Frontal cortex (tissue), 4 donors: ENCODE results near the gene SBSN. TPM values are rescaled to one million over a fixed set of nuclear protein-coding genes. Genes with fewer than 3 reads are reported as not detected.
"Not testable (repeated sequence)": the region's sequence is repeated elsewhere in the genome, so short reads cannot be mapped to it uniquely, and the experiment has no call there.

Source experiments
- DNase-seq, 2 donors: peaks; one replicate each; pipeline ENCODE4 v3.0.0; 2012; ENCODE audit warnings: low spot score in 2 of 2
- FAIRE-seq: peaks from 2 replicates; lab custom pipeline; 2012; peaks lifted over from hg19 to GRCh38; lab: Jason Lieb, UNC
- total RNA-seq: library from RNA; depleted of rRNA; stranded (reverse); fragments of >200 nt; gene quantifications from one replicate; pipeline ENCODE4 v1.2.3, GENCODE V29; 2014
- donor health status: control.
- donor health status: control.
- donor health status: control.

The SBSN gene
- total RNA-seq, 1 donor from 2014 or later, result not detected

DNA sequence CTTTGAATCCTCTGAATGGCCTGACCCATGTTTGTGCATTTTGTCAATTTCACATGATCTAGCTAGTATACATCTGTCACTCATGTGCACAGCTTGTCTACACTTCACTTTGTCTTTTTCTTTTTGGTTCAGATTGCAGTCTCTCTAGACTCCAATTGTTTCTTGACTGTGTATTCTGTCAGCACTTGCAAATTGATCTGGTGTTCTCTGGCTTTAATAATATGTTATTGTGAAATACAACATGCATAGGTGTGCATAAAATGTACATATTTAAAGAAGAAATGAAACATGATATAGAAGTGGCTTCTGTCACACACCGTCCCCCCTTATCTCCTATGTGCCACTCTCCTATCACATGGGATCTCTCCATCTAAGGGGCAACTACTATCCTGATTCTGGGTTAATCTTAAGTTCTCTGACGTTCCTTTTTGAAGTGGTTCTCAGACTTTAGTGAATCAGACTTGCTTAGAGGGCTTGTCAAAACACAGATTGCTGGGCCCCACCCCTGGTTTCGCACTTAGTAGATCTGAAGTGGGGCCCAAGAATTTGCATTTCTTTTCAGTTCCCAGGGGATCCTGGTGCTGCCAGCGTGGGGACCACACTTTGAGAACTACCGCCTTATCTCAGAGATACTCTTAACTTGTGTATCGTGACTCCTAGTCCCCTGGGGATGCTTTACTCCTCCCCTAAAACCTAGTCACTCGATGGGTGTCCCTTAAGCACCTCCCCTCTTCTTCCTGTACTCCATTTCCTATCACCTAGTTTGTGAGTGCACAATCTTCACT, 43.7 kb downstream of the SBSN start:
- DNase-seq (no peak), FAIRE-seq (no peak)

GRCh38 chr19:35483089-35483488, 45.0 kb downstream of the SBSN start:
- DNase-seq (no peak), FAIRE-seq (no peak)

DNA sequence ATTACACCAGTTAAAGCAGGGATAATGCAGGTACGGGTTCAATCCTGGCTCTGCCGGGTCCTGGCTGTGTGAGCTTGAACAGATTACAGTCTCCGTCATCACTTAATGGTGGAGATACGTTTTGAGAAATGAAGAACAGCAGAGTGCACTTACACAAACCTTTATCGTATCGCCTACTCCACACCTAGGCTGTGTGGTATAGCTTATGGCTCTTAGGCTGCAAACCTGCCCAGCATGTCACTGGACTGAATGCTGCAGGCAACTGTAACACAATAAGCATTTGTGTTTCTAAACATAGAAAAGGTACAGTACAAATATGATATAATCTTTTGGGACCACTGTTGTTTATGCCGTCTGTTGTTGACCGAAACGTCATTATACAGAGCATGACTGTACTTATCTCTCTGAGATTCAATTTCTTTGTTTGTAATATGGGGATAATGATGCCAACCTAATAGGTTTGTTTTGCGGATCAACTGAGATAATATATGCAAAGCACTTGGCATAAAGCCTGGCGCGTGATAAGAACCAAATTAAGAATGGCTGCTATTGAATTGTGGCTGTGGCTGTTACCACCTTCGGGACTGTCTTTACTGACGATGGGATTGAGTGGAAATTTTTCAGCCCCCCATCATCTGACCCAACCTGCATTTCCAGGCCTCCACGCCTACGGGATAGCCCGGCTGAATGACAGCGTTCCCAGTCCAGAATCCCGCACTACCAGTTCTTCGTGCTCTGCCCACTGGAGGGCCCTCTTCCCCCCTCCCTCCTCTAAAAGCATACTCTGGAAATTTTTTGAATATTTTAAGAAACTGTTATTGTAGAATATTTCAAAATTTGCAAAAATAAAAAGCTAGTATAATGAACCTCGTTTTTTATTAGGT, 49.1 kb downstream of the SBSN start:
- DNase-seq, result no peak
- FAIRE-seq, result no peak

- DNase-seq (no peak), FAIRE-seq (no peak)
Observed at GRCh38 chr19:35476149-35476548, 52.0 kb downstream of the SBSN start.

GRCh38 chr19:35474594-35474993, 53.5 kb downstream of the SBSN start:
- not testable (repeated sequence) for DNase-seq, FAIRE-seq

GRCh38 chr19:35474104-35474503, 54.0 kb downstream of the SBSN start:
- FAIRE-seq (no peak), DNase-seq (no peak)

Other genes starting within 250 kb of the SBSN start
- gene HAMP, start 245.8 kb downstream of the SBSN start, total RNA-seq, result not detected
- gene MAG, start 236.2 kb downstream of the SBSN start, total RNA-seq, result not detected
- gene CD22, start 199.1 kb downstream of the SBSN start, total RNA-seq, result not detected
- not detected for gene FFAR1, start 180.4 kb downstream of the SBSN start, total RNA-seq
- gene FFAR3, start 169.9 kb downstream of the SBSN start, total RNA-seq, result not detected
- gene GPR42, start 157.2 kb downstream of the SBSN start, total RNA-seq, result not detected
- gene FFAR2, start 80.1 kb downstream of the SBSN start, total RNA-seq, result under 0.01 TPM
- not detected for gene KRTDAP, start 37.8 kb downstream of the SBSN start, total RNA-seq
- under 0.01 TPM for gene DMKN, start 14.7 kb downstream of the SBSN start, total RNA-seq
- gene GAPDHS, start 5.1 kb upstream of the SBSN start, total RNA-seq, result not detected
- 50.1 TPM for gene TMEM147, start 17.3 kb upstream of the SBSN start, total RNA-seq
- gene ATP4A, start 35.3 kb upstream of the SBSN start, total RNA-seq, result not detected
- not detected for gene PMIS2, start 57.9 kb upstream of the SBSN start, total RNA-seq
- 5.3 TPM for gene HAUS5, start 84.4 kb upstream of the SBSN start, total RNA-seq
- gene RBM42, start 100.7 kb upstream of the SBSN start, total RNA-seq, result 21.6 TPM
- 0.82 TPM for gene ETV2, start 113.4 kb upstream of the SBSN start, total RNA-seq
- 210 TPM for gene COX6B1, start 120.0 kb upstream of the SBSN start, total RNA-seq
- not detected for gene UPK1A, start 138.2 kb upstream of the SBSN start, total RNA-seq
- gene ZBTB32, start 176.2 kb upstream of the SBSN start, total RNA-seq, result not detected
- 3.7 TPM for gene KMT2B, start 189.7 kb upstream of the SBSN start, total RNA-seq
- gene IGFLR1, start 214.1 kb upstream of the SBSN start, total RNA-seq, result 2.9 TPM
- 9.4 TPM for gene U2AF1L4, start 217.1 kb upstream of the SBSN start, total RNA-seq
- 5.7 TPM for gene PSENEN, start 217.3 kb upstream of the SBSN start, total RNA-seq
- 9.0 TPM for gene LIN37, start 220.3 kb upstream of the SBSN start, total RNA-seq
- gene HSPB6, start 228.7 kb upstream of the SBSN start, total RNA-seq, result under 0.01 TPM
- 3.3 TPM for gene PROSER3, start 229.9 kb upstream of the SBSN start, total RNA-seq
- gene ARHGAP33, start 247.3 kb upstream of the SBSN start, total RNA-seq, result 52.6 TPM